Astrocyte of the spinal cord (primary cell): ENCODE results near the gene BCAS3.
"Not testable (repeated sequence)": the region's sequence is repeated elsewhere in the genome, so short reads cannot be mapped to it uniquely, and the experiment has no call there.

Experiments used
- DNase-seq: peaks from one replicate; pipeline ENCODE4 v3.0.0; 2011; ENCODE audit warnings: low read depth, low spot score
- H3K4me3 ChIP-seq: 2 replicates; pipeline ENCODE4 v1.5.1; 2011; ENCODE audit warnings: low read depth, mild to moderate bottlenecking, low read length, moderate library complexity
- CTCF ChIP-seq: IDR thresholded peaks from 2 replicates; pipeline ENCODE4 v1.5.1; 2012; ENCODE audit warnings: low read depth, mild to moderate bottlenecking, low read length, inconsistent platforms
- in situ Hi-C: cut with HindIII; loops from 2 replicates; pipeline ENCODE4 v1.10.0; 2017; ENCODE audit warnings: low sequenced_read_pairs

The BCAS3 gene

GRCh38 chr17:60809421-60809820 lies 131.8 kb downstream of the BCAS3 start:
- in situ Hi-C loops: no loop called here
- H3K4me3 ChIP-seq: no peak overlapping the region
- TF ChIP-seq CTCF: no peak
- DNase-seq: no peak

- H3K4me3 ChIP-seq, DNase-seq, in situ Hi-C loops: not testable (repeated sequence)
Measured at GRCh38 chr17:60814941-60815340, 137.3 kb downstream of the BCAS3 start.

GRCh38 chr17:60817192-60817591 lies 139.5 kb downstream of the BCAS3 start:
- H3K4me3 ChIP-seq: no peak overlapping the region
- in situ Hi-C loops: no loop called here
- peak; percentile 75 for DNase-seq
- TF ChIP-seq CTCF: no peak

GRCh38 chr17:60819447-60820130 lies 141.9 kb downstream of the BCAS3 start:
- no peak for TF ChIP-seq CTCF
- in situ Hi-C loops: no loop called here
- DNase-seq: no peak

GRCh38 chr17:60823515-60823914 lies 145.9 kb downstream of the BCAS3 start:
- no peak for DNase-seq
- in situ Hi-C loops: no loop called here
- no peak overlapping the region for H3K4me3 ChIP-seq
- TF ChIP-seq CTCF: no peak

More at GRCh38 chr17:60819447-60820130, 141.9 kb downstream of the BCAS3 start:
- H3K4me3 ChIP-seq: no peak overlapping the region

GRCh38 chr17:60825351-60825750 lies 147.7 kb downstream of the BCAS3 start:
- DNase-seq: no peak
- TF ChIP-seq CTCF: no peak
- H3K4me3 ChIP-seq: no peak overlapping the region
- in situ Hi-C loops: no loop called here

GRCh38 chr17:60827943-60828342 lies 150.3 kb downstream of the BCAS3 start:
- DNase-seq: no peak
- H3K4me3 ChIP-seq: no peak overlapping the region
- in situ Hi-C loops: no loop called here
- TF ChIP-seq CTCF: no peak
